Measurements from ENCODE around the gene TTC28. TPM values are rescaled to one million over a fixed set of nuclear protein-coding genes. Genes with fewer than 3 reads are reported as not detected.

TTC28 gene
- total RNA-seq, 3 donors from 2014 or later = 9.6 to 32.3 (median 13.2) TPM

GRCh38 chr22:28048529-28048928 is 631.1 kb downstream of the TTC28 start:
- intact Hi-C loops (cut with DNase I, micrococcal nuclease) = no loop called here
- H3K4me1 ChIP-seq (ENCODE audit: low read depth) = no peaks in the 10 kb centered on the region

GRCh38 chr22:28047740-28048139 is 631.9 kb downstream of the TTC28 start:
- TF ChIP-seq CTCF (IDR thresholded peaks at IDR 0.05) = no peak
- H3K4me3 ChIP-seq = no peak overlapping the region
- H3K4me1 ChIP-seq (ENCODE audit: low read depth) = no peaks in the 10 kb centered on the region
- H3K9me3 ChIP-seq = no peaks in the 10 kb centered on the region
- no peak for DNase-seq
- no peak for ATAC-seq
- no peaks in the 10 kb centered on the region for H3K36me3 ChIP-seq (ENCODE audit: low read depth)
- intact Hi-C loops (cut with DNase I, micrococcal nuclease) = no loop called here

More at GRCh38 chr22:28048529-28048928, 631.1 kb downstream of the TTC28 start:
- DNase-seq (no peak), ATAC-seq (no peak)
- Histone ChIP-seq H3K9me3 (no peaks in the 10 kb centered on the region), H3K36me3 (ENCODE audit: low read depth) (no peaks in the 10 kb centered on the region), H3K4me3 (no peak overlapping the region)
- TF ChIP-seq CTCF (IDR thresholded peaks at IDR 0.05) = no peak

GRCh38 chr22:28046100-28046499 is 633.5 kb downstream of the TTC28 start:
- ATAC-seq (no peak), DNase-seq (no peak)
- TF ChIP-seq CTCF (IDR thresholded peaks at IDR 0.05) = no peak
- intact Hi-C loops (cut with DNase I, micrococcal nuclease) = no loop called here
- no peaks in the 10 kb centered on the region for H3K4me1 ChIP-seq (ENCODE audit: low read depth)
- H3K9me3 ChIP-seq = no peaks in the 10 kb centered on the region
- no peaks in the 10 kb centered on the region for H3K36me3 ChIP-seq (ENCODE audit: low read depth)
- H3K4me3 ChIP-seq = no peak overlapping the region

- no peaks in the 10 kb centered on the region for H3K4me1 ChIP-seq (ENCODE audit: low read depth)
- no peak overlapping the region for H3K4me3 ChIP-seq
- H3K36me3 ChIP-seq (ENCODE audit: low read depth) = no peaks in the 10 kb centered on the region
- H3K9me3 ChIP-seq = no peaks in the 10 kb centered on the region
- DNase-seq (no peak), ATAC-seq (no peak)
- TF ChIP-seq CTCF (IDR thresholded peaks at IDR 0.05) = no peak
- intact Hi-C loops (cut with DNase I, micrococcal nuclease) = no loop called here
Observed at GRCh38 chr22:28044546-28045173, 635.0 kb downstream of the TTC28 start.

GRCh38 chr22:28043266-28043665 is 636.4 kb downstream of the TTC28 start:
- Histone ChIP-seq H3K4me1 (ENCODE audit: low read depth) (no peaks in the 10 kb centered on the region), H3K36me3 (ENCODE audit: low read depth) (no peaks in the 10 kb centered on the region), H3K9me3 (no peaks in the 10 kb centered on the region), H3K4me3 (no peak overlapping the region)
- intact Hi-C loops (cut with DNase I, micrococcal nuclease) = no loop called here
- DNase-seq (no peak), ATAC-seq (no peak)
- TF ChIP-seq CTCF (IDR thresholded peaks at IDR 0.05) = no peak

Data from mucosa of descending colon (tissue), 3 donors.